NCI-H2107 treated with DMSO at 0.1 percent for 48 hours (cell line): ENCODE measurements around the gene CNDP1.
A peak's percentile ranks its signal among the peaks of the same experiment; 100 is the strongest.

Source experiments
- DNase-seq: peaks from one replicate; lab custom pipeline; 2025; ENCODE audit not compliant: unreplicated experiment; lab: John Stamatoyannopoulos, UW

Gene CNDP1

DNA sequence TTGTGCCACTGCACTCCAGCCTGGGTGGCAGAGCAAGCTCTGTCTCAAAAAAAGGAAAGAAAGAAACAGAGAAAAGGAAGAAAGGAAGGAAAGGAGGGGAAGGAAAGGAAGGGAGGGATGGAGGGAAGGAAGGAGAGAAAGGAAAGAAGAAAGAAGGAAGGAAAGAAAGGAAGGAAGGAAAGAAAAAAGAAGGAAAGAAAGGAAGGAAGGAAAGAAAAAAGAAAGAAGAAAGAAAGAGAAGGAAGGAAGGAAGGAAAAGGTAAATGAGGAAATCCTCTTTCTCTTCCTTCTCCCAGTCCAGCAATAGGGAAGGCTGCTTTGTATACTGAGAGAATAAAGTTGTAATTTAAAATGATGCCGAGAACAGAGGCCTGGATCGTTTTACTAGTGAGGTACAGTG is 40.6 kb downstream of the CNDP1 start:
- no peak for DNase-seq

DNA sequence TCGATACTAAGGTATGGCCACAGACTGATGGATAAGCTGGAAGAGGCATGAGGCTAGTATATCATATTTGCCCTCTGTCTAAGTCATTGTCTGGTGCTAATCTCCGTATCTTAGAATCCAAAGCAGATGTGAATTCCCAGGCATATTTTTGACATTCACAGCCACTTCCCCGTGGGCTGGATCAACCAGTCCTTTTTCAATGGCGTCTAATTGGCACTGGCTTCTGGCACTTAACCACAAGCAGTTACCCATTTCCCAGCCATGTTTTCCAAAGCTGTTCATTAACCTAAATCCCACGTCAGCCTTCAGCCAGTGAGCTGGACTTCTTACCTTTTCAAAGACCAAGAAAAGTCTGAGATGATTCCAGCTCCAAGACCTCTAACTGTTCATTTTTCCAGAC is 42.7 kb downstream of the CNDP1 start:
- no peak for DNase-seq

GRCh38 chr18:74579496-74580065 is 45.3 kb downstream of the CNDP1 start:
- peak; percentile 54 for DNase-seq

- no peak for DNase-seq
Observed at GRCh38 chr18:74582642-74583041, 48.3 kb downstream of the CNDP1 start.

DNA sequence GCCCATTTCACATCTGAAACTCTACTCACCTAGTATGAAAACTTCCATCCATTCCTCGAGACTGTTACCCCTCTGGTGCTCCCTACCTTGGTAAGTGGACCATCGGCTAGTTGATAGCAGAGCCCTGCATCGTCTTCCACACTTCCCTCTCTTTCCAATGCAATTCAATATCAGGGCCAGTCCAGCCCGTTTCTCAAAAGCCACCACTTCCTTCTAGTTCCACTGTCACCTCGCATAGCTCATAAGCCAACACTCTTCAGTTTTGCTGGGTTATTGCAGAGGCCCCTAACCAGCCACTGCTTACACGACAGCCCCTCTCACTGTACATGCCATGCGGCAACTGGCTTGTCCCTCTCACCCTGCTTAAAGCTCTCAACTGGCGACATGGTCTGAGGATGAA is 53.1 kb downstream of the CNDP1 start:
- DNase-seq = no peak

GRCh38 chr18:74589021-74589420 is 54.7 kb downstream of the CNDP1 start:
- no peak for DNase-seq

GRCh38 chr18:74589811-74590210 is 55.5 kb downstream of the CNDP1 start:
- DNase-seq = no peak

DNA sequence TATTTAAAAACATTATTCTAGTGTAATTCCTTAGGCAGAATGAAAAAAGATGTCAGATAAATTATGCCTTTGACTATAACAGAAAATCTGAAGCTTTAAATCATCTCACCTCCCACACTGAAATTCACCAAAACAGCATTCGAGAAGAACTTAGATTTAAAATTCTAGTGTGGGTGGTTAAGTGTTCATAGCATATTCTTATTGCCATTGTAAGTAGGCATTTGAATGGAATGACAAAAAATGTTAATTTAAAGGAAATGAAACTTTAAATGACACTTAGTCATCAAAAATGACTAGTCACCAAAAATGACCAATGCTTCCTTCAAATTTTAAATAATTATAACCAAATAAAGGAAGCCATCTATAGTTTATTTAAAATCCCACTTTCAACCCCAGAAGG is 56.4 kb downstream of the CNDP1 start:
- DNase-seq = no peak

DNA sequence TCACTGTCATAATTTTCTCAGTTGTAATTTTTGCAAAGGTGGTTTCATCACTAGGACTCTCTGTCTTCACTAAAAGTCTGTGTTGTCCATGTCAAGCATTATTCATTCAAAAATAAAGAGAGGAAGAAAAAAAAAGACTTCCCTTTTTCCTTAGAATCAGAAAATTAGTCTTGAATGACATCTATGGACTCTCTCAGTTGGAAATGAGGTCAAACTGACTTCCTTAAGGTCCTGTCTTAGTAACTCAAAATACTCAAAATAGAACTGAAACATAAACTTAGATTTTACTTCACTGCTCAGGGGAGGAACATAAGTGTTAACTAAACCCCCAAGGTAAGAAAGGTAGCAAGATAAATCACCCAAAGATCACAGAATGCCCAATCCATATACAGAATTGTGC is 61.1 kb downstream of the CNDP1 start:
- no peak for DNase-seq

GRCh38 chr18:74597034-74597661 is 62.8 kb downstream of the CNDP1 start:
- peak; percentile 78 for DNase-seq

DNA sequence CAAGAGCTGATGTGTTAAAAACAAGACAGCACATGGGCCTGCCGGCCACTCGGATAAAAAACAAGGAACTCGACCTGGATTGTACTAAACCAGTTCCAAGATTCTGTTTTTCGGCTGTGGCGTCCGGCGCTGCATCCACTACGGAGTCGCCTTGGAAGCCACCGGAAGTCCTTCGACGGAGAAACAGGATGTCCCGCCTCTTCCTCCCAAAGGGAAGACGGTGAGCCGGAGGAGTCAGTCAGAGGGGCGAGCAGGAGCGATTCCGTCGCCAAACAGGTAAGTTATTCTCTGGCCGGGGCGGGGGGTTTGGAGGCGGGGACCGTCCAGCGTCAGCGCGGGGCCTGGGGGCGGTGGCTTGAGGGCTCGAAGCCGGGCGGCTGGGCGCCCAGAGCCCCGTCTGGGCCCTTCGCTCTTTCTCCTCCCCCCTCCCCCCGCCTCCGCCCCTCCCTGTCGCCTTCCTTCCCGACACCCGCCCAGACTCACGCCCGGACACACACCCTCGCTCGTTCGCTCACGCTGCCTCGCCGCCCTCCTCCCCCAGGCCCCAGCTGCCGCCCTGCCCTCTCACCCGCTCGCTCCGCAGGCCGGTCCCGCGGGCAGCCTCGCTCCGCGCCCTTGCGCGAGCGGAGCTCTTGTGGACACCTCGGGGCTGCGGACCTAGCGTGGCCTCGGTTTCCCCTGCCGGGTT is 63.5 kb downstream of the CNDP1 start, which contains the start of gene ZNF407:
Gene ZNF407, plus strand, starts transcription at position 209 of the 688 bp plus-strand sequence. CDS start 33,150 bp downstream, outside the sequence.
- DNase-seq = peak; percentile 78

- DNase-seq = peak; percentile 31
Observed at GRCh38 chr18:74598350-74599001, 64.2 kb downstream of the CNDP1 start.

- no peak for DNase-seq
Observed at GRCh38 chr18:74604361-74604760, 70.1 kb downstream of the CNDP1 start.

- no peak for DNase-seq
Observed at GRCh38 chr18:74604774-74605173, 70.5 kb downstream of the CNDP1 start.

DNA sequence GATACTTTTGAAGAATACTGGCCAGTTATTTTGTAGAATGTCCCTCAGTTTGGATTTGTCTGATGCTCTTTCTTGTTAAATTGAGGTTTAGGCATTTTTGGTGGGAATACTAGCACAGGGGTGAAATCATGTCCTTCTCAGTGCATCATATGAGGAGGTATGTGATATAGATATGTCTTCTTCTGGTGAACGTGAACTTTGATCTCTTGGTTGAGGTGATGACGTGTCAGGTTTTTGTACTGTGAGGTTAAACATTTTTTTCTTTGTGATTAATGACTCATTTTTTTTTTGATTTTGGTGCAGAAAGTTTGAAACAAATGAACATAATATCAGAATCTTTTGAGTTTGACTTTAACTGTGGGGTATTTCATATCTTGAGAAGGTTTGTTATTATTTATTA is 74.4 kb downstream of the CNDP1 start:
- no peak for DNase-seq

DNA sequence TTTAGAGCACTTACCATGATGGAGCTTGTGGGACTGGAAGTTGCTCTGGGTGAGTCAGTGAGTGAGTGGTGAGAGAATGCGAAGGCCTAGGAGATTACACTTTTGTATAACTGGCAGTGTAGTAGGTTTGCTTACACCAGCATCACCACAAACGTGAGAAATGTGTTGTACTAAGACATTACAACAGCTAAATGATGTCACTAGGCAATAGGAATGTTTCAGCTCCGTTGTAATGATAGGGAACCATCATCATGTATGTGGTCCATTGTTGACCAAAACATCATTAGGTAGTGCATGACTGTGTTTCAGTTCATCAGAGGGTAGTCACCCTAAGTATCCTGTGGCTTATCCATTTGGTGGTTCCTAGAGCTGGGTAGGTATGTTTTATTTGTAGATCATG is 75.2 kb downstream of the CNDP1 start:
- DNase-seq = no peak

- DNase-seq = no peak
Observed at GRCh38 chr18:74610051-74610615, 75.8 kb downstream of the CNDP1 start.

DNA sequence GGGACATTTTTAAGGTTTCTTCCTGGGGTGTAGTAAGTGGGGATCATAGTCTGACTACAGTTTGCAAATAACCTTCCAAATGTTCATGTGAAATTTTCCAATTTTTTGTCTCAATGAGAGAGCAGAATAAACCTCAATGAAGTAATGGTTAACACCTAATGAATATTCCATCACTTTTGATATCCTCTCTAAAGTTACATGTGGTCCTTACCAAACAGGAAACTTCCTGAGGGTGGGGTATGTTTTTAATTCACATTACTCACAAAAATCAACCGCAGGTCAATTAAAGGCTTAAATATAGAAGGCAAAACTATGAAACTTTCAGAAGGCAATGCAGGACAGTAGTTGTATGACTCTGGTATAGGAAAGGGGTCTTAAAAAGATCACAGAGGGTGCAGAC is 76.6 kb downstream of the CNDP1 start:
- DNase-seq = no peak

DNA sequence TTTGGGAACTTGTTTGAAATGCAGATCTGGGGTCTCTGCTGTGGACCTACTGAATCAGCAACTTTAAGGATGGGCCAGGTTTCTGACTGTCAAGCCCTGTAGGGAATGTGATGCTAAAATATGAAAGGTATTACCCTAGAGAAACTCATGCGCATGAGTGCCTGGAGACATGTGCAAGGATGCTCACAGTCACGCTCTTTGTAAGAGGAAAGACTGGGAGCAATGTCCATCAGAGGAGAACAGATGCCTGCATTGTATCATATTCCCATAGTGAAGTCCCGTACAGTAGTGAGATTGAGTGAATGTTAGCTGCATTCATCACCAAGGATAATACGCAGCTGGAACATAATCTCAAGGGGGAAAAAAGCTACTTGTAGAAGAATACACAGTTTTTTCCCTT is 77.5 kb downstream of the CNDP1 start:
- no peak for DNase-seq

- no peak for DNase-seq
Observed at GRCh38 chr18:74613381-74613780, 79.1 kb downstream of the CNDP1 start.

- DNase-seq = no peak
Observed at GRCh38 chr18:74616494-74616893, 82.2 kb downstream of the CNDP1 start.

DNA sequence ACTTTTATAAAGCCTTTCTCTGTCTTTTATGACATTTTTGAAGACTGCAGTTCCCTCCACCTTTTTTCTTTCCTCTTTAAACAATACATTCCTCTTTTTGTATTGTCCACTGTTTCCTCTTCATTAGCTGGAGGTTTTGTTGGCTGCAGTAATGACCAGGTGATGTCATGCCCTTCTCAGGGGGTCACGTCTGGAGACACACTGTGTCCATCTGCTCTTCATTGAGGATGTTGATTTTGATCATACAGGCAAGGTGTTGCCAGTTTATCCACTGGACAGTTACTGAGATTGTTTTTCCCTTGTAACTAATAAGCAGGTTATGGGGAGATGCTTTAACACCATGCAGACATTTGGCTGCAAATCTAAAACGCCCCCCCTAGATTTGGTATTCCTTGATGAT is 83.2 kb downstream of the CNDP1 start:
- no peak for DNase-seq
